ENCODE data around the gene TACC3.
"Not testable (repeated sequence)": the region's sequence is repeated elsewhere in the genome, so short reads cannot be mapped to it uniquely, and the experiment has no call there.

The TACC3 gene

DNA sequence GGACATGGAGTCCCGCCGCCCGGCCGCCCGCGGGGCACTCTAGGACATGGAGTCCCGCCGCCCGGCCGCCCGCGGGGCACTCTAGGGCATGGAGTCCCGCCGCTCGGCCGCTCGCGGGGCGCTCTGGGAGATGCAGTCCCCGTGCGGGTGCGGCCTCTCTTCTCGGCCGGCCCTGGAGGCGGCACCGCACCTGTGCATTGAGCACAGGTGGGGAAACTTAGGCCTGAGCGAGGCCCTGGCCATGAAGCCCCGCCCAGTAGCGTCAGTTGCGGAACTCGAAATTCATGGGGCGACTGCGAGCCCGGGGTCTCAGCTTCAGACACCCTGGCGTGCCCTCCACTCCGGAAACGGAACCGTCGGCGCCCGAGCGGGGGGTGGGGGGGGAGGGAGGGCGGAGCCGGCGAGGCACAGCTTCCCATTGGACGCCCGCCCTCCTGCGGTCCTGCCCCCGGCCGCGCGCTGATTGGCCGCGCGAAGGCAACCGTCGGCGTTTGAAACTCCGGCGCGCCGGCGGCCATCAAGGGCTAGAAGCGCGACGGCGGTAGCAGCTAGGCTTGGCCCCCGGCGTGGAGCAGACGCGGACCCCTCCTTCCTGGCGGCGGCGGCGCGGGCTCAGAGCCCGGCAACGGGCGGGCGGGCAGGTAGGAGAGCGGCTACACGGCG lies at the start of gene TACC3, which contains the start of gene TMEM129:
TSS of gene TACC3 (plus strand) at position 519 of the 663 bp plus-strand sequence. CDS start 1,901 bp downstream, outside the sequence.
TSS of gene TMEM129 (minus strand) at position 321 of the 663 bp plus-strand sequence. CDS start 486 bp downstream, outside the sequence.
- peak; percentile 92 for DNase-seq

DNA sequence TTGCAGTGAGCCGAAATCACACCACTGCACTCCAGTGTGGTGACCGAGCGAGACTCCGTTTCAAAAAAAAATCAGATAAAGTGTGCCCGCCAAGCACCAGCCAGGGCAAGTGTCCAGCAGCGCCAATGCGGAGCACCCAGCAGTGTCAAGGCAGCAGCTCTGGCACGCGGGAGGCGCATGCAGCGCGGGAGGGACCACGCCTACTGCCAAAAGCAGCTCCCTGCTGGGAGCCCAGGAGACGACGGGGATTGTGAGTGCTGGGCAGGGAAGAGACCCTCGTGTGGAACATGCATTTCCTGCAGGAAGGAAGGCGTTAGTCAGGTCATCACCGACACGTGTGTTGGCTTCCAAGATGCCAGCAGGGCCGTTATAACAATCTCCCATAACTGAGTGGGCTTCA lies 47.6 kb upstream of the TACC3 start:
- DNase-seq = no peak

DNA sequence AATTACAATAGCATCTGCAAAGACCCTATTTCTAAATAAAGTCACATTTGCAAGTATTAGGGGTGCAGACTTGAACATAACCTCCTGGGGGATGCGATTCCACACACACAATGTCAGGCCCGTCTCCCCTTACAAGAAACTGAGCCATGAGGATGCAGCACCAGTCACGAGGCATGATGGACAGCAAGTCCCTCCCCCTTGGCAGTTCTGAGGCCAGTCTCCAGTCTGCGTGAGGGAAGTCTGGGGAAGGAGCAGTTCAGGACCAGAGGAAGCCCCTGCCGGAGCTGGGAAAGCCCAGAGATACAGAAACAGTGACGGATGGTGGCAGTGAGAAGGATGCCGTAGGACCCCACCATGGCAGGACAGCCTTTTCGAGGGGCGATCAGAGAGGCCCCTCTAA lies 46.6 kb upstream of the TACC3 start:
- DNase-seq = no peak

DNA sequence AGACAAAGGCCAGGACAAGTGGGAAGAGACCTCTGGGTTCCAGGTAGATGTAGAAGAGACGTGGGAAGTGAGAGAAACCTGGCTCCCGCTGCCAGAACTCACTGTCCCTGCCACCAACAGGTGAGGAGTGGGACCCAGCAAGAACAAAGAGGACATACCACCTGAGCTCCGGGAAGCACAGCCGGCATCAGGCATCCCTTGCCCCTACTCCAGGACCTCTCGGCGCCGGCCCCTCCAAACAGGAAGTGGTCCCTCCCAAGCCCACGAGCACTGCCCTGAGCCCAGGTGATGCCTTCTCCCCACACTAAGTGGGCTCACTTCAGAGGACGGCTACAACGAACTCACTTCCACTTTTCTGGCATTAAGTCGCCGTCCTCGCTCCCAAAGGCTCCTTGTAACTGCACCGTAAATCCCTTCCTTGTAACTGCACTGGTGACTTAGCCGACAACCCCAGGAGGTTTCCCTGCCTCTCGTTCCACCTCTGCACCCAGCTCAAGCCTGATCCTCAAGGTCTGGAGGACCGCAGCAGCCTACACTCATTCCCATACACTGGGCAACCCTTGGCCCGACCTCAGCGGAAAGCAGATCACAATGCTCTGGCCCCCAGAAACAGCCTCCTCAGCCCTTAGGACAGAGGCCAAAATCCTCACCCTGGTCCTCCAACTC lies 46.1 kb upstream of the TACC3 start:
- no peak for DNase-seq

DNA sequence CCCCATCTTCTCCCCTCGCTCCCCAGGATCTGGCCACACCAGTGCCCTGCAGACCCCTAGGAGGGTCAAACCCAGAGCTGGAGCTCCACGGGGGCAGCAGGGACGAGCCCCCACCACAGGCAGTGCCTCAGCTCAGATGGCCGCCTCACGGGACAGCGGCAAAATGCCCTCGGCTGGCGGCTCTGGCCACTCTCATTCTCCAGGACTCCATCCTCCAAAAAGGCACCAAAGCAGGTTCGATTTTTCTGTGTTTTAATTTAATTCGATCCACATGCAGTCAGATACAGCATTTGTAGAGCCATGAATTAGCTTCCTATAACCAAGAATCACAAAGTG lies 45.6 kb upstream of the TACC3 start:
- DNase-seq = no peak

DNA sequence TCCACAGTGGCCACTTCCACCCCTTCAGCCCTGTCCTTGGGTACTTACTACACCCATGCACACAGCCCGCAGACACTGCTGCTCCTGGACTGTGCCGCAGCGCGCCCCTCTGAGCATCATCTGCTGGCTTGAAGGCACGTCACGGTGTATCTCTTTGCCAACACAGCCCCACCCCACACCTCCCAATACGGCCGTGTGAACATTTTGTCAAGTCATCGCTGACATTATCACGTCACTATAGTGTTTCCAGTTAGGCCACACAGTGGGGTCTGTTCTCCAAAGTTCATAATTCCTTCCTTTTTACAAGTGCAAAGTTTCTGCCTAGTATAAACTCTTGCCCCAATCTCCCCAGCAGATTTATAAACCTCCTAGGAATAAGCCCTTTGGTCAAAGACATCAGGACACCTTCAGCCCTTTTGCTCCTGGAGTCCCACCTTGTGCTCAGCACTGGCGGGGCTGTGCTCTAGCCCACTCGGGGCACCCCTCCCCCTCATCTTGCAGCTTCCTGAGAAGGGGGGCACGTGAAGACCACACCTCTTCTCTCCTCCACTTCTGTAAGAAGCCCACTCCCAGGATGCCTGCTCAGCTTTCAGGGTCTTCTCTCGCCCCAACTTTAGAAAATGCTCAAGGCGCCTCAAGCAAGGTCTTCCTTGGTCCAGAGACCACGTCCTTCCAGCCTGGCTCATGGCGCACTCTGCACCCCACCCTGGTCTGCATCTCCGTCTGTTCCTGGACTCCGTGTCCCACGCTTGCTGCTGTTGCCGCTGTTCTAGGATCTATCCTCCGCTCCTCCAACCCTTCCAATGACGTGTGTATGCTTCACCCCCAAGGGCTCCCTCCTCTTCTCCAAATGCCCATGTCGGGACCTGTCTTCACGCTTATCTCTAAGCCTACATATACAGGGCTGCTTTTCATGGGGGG lies 44.5 kb upstream of the TACC3 start:
- no peak for DNase-seq

DNA sequence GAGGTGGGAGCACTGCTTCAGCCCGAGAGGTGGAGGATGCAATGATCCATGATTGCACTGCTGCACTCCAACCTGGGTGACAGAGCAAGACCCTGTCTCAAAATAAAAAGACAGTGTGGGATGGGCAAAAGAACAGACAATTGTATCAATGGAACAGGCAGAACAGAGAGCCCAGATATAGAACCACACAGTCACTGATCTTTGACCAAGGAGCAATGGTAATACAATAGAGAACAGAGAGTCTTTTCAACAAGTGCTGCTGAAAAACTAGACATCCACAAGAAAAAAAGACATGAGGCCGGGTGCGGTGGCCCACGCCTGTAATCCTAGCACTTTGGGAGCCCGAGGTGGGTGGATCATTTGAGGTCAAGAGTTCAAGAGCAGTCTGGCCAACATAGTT lies 43.1 kb upstream of the TACC3 start:
- no peak for DNase-seq

DNA sequence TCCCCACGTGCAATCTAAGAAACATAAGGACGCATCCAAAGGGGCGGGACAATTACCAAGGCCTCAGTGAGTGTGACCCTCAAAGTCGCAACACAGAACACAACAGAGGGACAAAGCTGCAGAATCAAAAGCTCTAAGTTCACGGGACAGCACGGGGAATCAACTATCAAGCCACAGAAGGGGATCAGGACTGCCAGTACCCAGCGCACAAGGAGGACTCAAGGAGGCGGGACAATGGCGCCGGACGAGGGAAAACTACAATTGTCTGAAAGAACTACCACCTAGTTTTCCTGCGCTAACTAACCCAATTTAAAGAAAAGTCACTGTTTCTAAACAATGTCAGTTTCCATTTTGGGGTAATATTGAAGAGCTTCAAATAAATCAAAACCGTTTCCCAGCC lies 38.5 kb upstream of the TACC3 start:
- DNase-seq = no peak

DNA sequence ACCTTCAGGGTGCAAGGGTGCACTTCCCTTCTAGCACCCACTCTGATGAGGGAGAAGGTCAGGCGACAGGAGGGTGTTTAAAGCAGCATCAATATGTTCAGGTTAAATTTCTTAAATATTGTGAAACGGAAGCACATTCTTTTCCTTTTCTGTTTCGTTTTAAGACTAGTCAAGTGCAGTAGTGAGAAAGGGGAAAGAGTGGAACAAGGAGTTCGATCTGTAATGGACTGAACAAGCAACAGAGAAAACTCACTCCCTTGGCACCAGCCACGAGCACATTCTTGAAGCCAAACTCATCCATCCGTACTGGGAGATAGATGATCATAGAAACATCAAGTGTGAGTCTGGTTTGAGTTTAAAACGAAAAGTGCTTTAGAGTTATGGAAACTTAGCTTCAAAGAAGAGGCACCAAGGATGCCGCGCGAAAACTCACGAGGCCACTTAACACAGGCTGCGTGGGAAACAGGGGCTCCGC lies 38.0 kb upstream of the TACC3 start:
- DNase-seq = no peak

DNA sequence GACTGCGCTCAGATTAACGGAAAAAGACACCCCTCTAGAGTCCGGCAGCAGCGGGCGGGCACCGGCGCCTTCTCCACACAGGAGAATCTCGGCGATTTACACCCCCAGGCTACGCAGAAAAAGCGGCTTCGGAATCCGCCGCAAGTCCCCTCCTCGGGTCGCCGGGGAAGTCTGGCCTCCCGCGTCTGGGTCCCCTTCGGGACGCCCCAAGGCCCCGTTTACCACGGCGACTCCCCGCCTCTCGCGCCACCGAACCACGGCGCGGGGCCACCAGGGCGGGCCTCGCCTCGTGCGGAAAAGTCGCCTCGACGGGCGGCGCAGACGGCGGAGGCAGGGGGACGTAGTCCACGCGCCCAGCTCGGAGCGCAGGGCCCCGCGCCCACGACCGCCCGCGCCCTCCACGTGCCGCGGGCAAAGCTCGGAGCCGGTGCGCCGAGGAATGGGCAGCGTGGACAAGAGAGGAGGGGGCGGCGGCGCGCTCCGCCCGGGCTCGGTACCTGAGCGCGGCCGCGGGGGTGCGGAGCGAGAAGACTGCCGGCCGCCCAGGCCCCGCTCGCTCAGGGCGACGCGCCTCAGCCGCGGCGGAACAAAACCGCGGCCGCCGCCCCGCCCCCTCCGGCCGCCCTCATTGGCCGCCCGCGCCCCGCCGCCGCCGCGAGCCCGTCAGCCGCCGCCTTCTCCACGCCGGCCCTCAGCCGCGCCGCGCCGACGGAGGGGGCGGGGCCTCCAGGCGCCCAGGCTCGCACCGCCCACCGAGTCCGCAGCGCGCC lies 37.4 kb upstream of the TACC3 start, which contains the start of gene FAM53A:
TSS of gene FAM53A (minus strand) at position 578 of the 770 bp plus-strand sequence. CDS start 15,572 bp downstream, outside the sequence.
- DNase-seq = no peak

DNA sequence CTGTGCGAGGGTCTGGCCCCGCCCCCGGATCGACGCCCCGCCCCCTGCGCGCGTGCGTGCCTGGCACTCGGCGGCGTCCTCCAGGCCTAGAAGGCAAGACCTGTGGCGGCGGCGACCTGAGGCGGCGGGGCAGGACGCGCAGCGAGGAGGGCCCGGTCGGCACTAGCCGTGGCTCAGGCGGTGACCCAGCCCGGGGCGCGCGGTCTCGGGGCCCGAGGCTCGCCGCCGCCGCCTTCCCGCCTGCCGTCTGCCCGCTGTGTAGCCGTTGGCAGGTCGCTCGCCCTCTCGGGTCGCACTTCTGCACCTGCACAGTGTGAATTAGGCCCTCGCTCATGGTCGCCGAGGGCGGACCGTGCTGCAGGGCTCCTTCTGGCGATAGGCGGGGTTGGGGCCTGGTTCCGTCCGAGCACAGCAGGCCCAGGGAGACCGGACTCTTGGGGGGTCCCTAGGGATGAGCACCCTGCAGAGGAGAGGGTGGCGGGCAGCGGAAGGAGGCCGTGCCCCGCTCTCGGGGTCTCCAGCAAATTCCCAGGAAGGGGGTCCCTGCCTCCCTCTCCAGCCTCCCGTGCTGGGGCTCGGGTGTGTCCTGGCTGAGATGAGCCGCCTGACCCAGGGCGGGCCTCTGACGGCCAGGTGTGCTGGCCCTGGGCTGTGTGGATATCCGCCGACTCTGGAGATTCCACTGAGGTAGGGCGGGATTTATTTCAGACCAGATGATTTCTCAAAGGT lies 36.7 kb upstream of the TACC3 start:
- DNase-seq = no peak

DNA sequence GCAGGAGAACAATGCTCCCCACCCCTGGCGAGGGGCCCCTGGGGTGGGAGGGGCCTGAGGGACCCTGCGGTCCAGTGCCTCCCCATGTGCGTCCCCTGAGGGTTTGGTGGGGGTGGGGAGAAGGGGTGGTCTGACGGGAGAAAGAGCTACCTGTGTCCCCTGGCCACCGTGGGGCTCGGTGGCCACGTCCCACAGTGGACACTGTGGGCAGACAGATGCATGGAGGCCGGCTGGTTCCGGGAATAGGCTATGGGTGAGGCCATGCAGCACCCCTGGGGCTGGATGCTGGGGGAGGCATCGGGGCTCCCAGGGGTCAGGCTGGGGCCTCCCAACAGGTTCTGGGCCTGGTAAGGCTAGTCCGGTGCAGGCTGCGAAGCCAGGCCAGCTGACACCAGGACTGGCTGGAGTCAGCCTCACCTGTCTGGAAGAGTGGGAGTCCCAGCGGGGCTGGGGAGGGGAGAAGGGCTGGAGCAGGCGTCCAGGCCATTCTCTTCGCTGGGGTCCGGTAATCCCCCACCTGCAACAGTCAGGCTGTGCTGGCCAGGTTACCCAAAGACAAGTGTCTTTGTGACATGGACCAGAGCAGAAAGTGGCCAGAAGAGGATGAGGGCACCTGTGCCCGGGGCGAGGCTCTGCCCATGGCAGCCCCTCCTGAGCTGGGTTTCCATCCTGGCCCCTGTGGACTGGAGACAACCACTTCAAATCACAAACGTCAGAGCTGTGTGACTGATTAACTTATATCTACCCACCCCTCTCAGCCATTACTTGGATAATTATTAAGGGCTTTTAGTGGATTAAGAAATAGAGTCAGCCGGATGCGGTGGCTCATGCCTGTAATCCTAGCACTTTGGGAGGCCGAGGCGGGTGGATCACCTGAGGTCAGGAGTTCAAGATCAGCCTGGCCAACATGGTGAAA lies 35.8 kb upstream of the TACC3 start:
- no peak for DNase-seq

DNA sequence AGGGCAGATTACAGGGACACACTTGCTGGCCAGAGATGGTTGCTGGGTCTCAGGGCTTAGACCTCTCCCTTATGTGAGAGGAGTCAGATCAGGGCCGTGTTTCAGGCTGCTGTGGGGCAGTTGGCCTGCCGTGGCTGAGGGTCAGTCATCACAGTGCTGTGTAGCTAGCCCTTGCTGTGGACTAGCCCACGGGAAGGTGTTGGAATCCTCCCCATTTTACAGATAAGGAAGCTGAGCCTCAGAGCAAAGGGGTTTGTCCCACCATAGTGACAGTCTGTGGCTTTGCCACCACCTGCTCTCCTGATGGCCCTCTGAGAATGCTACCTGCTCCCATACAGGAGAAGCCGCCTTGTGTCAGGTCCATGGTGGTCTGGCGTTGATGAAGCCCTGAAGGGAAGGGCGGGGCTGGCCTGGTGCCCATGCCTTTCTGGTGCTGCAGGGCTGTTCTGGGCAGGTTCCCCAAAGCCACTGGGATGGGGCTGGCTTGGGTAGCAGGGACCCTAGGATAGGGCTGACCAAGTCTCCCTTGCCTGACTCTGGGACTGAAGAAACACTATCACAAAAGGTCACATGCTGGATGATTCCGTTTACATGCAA lies 34.8 kb upstream of the TACC3 start:
- no peak for DNase-seq

DNA sequence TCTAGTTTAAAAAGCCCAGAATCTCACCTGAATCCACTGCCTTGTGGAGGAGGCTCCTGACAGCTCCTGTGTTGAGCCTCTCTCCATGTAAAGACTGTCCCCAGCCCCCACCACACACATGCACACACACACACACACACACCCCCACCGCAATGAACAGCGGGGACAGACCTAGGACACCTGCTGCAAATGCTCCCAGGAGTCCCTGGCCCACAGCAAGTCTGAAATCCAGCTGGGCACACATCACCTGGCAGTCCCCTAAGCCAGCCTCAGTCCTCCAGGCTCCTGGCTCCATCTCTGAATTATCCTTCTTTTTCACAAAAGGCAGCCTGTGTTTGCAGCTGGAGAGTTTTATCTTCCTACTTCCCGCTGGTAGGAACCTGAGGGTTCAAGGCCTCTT lies 30.6 kb upstream of the TACC3 start:
- no peak for DNase-seq

DNA sequence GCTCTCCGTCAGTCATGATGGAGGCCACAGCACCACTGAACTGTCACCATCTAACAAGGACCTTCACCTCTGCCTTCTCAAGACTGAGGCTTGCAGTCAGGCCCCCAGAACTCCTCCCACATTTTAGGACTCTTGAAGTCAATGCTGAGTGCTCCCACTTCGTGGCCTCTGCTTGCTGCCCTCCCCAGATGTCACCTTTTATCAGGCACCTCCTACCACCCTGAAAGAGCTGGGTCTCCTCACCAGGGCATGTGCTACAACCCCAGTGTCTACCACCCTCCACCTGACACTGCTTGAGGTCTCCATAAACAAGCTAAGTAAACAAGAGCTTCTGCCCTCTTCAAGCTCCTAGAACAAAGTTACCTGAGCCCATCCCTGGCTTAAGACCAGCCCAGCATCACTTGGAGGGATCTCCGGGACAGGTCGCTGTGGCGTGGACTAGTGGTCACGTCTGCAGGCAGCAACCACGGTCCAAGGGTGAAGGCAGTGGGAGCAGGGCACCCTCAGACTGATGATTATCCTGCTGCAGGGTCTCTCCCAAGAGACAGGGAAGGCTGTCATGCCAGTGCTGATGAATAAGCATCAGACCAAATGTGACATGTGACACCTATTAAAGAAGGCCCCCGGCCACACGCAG lies 29.5 kb upstream of the TACC3 start:
- no peak for DNase-seq

DNA sequence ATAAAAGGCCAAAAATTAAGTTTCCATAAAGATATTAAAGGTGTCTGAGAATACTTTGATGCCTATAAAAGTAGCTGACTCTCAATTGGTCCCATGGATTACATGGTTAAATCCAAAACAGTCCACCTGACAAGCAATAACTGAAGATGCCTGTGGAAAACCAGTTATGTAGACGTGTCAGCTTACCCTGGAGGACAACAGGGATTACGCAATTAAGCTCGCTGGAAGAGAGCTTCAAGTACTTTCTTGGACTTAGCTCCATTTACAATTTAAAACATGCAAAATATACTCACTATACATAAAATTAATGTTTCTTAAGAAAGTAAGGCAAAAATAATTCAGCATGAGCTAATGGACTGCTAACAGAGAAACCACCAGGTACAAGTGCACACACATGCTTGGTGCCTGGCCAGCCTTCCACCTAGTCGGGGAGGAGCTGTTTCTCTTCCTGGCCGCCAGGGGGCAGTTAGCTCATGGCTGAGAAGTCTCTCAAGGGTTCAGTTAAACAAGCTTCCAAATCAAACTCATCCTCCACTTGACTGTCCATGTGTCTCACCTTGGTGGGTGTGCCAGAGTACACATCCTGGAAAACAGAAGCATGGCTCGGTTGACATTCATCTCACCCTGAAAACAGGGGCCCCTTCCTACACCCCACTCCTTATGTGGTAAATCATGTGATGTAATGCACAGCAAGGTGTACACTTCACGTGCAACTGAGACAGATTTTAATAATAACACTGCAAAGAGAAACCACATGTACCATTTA lies 28.0 kb upstream of the TACC3 start:
- DNase-seq = peak; percentile 37

DNA sequence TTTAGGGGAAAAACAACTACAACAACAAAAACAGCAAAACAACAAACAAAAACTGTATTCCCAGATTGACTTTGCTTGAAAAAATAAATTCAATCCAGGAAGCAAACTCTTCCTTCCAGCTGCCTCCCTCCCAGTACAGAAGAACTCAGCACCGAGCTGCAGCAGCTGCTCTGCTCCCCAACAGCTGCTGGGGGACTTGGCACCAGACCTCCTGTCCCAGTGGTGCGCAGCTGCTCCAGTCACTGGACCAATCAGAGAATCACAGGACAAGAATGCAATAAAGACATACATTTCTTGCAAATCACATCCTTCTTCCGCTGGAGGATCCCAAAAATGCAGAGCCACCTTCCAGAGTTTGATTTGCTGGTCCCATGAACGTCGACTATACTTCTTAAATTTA lies 25.4 kb upstream of the TACC3 start:
- no peak for DNase-seq

DNA sequence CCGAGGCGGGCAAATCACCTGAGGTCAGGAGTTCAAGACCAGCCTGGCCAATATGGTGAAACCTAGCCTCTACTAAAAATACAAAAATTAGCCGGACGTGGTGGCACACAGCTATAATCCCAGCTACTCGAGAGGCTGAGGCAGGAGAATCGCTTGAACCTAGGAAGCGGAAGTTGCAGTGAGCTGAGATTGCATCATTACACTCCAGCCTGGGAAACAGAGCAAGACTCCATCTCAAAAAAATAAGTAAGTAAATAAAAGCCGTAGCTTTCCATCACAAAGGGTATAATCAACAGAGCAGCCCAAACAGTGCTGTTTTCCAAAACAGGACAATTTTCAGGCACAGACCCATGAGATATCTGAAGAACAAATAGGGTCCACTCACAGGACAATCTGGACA lies 19.6 kb upstream of the TACC3 start:
- DNase-seq = not testable (repeated sequence)

DNA sequence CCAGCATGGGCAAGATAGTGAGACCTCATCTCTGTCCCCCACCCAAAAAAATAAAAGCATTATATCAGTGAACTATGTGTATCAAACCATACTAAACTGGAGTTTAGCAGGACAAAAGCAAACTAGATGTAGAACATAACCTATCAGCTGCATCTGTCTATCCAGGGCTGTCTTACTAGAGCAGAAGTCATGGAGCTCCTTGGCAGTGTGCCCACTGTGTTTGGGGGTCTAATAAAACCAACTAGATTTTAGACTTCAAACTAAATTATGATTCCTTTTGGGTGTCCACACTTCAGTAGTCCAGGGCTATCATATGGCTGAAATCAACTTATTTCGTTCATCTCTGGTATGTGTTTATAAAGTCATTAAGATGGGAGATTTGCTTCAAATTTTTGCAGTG lies 17.5 kb upstream of the TACC3 start:
- no peak for DNase-seq

Data from NK-92 treated with Interleukin-12 subunit alpha and Interleukin-12 subunit beta, amount 100 ng/mL, for 24 hours (cell line).